ENCODE measurements around the gene PAWR.
"Not testable (repeated sequence)": the region's sequence is repeated elsewhere in the genome, so short reads cannot be mapped to it uniquely, and the experiment has no call there.

The PAWR gene

GRCh38 chr12:79645235-79645630, 45.5 kb downstream of the PAWR start:
- no peak for DNase-seq

- no peak for DNase-seq
Measured at GRCh38 chr12:79644274-79645234, 46.2 kb downstream of the PAWR start.

- DNase-seq, result no peak
Measured at GRCh38 chr12:79643821-79644220, 46.9 kb downstream of the PAWR start.

GRCh38 chr12:79638490-79638889, 52.3 kb downstream of the PAWR start:
- no peak for DNase-seq

GRCh38 chr12:79637093-79637492, 53.7 kb downstream of the PAWR start:
- DNase-seq, result no peak

- DNase-seq, result no peak
Measured at GRCh38 chr12:79635676-79636075, 55.1 kb downstream of the PAWR start.

GRCh38 chr12:79634957-79635471, 55.8 kb downstream of the PAWR start:
- no peak for DNase-seq

- no peak for DNase-seq
Measured at GRCh38 chr12:79629561-79629960, 61.2 kb downstream of the PAWR start.

- not testable (repeated sequence) for DNase-seq
Measured at GRCh38 chr12:79626735-79627134, 64.0 kb downstream of the PAWR start.

- DNase-seq, result no peak
Measured at GRCh38 chr12:79624378-79624777, 66.4 kb downstream of the PAWR start.

GRCh38 chr12:79619872-79620562, 70.7 kb downstream of the PAWR start:
- no peak for DNase-seq

GRCh38 chr12:79618848-79619404, 71.8 kb downstream of the PAWR start:
- no peak for DNase-seq

- no peak for DNase-seq
Measured at GRCh38 chr12:79617696-79618095, 73.1 kb downstream of the PAWR start.

GRCh38 chr12:79615596-79616560, 74.9 kb downstream of the PAWR start:
- no peak for DNase-seq

GRCh38 chr12:79614730-79615129, 76.0 kb downstream of the PAWR start:
- DNase-seq, result no peak

GRCh38 chr12:79601908-79602307, 88.9 kb downstream of the PAWR start:
- DNase-seq, result no peak

GRCh38 chr12:79597910-79598309, 92.9 kb downstream of the PAWR start:
- no peak for DNase-seq

GRCh38 chr12:79596719-79597350, 93.9 kb downstream of the PAWR start:
- DNase-seq, result no peak

GRCh38 chr12:79595273-79595672, 95.5 kb downstream of the PAWR start:
- no peak for DNase-seq

GRCh38 chr12:79592865-79593264, 97.9 kb downstream of the PAWR start:
- no peak for DNase-seq

- no peak for DNase-seq
Measured at GRCh38 chr12:79591988-79592387, 98.8 kb downstream of the PAWR start.

GRCh38 chr12:79590751-79591150, 100.0 kb downstream of the PAWR start:
- no peak for DNase-seq
